ENCODE results near the gene GRID1. TPM values are rescaled to one million over a fixed set of nuclear protein-coding genes. Genes with fewer than 3 reads are reported as not detected.

The GRID1 gene
- total and polyA plus RNA-seq, 10 donors = 0.06 to 0.42 (median 0.15) TPM; not detected in 4

- Histone ChIP-seq H3K27ac (no peak overlapping the region), H3K36me3 (no peaks in the 10 kb centered on the region), H3K4me1 (no peaks in the 10 kb centered on the region), H3K4me3 (no peak overlapping the region), H3K27me3 (replicated peaks in 1 of 7) (no peaks in the 10 kb centered on the region), H3K9me3 (peaks cover 0 to 18% (median 8%) of the 10 kb centered on the region in 8 donors)
- DNase-seq = no peak
- intact Hi-C loops (cut with DNase I; ENCODE audit: low total_unique reads) = no loop called here
- TF ChIP-seq POLR2AphosphoS5 (IDR thresholded peaks at IDR 0.05) (no peak), POLR2A (IDR thresholded peaks at IDR 0.05) (no peak)
- TF ChIP-seq, protein P1, sequence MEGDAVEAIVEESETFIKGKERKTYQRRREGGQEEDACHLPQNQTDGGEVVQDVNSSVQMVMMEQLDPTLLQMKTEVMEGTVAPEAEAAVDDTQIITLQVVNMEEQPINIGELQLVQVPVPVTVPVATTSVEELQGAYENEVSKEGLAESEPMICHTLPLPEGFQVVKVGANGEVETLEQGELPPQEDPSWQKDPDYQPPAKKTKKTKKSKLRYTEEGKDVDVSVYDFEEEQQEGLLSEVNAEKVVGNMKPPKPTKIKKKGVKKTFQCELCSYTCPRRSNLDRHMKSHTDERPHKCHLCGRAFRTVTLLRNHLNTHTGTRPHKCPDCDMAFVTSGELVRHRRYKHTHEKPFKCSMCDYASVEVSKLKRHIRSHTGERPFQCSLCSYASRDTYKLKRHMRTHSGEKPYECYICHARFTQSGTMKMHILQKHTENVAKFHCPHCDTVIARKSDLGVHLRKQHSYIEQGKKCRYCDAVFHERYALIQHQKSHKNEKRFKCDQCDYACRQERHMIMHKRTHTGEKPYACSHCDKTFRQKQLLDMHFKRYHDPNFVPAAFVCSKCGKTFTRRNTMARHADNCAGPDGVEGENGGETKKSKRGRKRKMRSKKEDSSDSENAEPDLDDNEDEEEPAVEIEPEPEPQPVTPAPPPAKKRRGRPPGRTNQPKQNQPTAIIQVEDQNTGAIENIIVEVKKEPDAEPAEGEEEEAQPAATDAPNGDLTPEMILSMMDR (IDR thresholded peaks at IDR 0.05 in 8 of 11, conservative IDR thresholded peaks at IDR 0.05 in 3 of 11) = no peak
- WGBS, 5 donors = 42 to 53% (median 44%) methylated on average over 5 of the region's 5 CpGs
These were observed 698.9 kb downstream of the GRID1 start for GRCh38 chr10:85667638-85668233.

GRCh38 chr10:85666987-85667386, 699.6 kb downstream of the GRID1 start:
- intact Hi-C loops (cut with DNase I; ENCODE audit: low total_unique reads) = no loop called here
- no peaks in the 10 kb centered on the region for H3K4me1 ChIP-seq
- peaks cover 0 to 10% (median under 1%) of the 10 kb centered on the region in 8 donors for H3K9me3 ChIP-seq
- TF ChIP-seq POLR2AphosphoS5 (IDR thresholded peaks at IDR 0.05) (no peak), POLR2A (IDR thresholded peaks at IDR 0.05) (no peak)
- H3K36me3 ChIP-seq = no peaks in the 10 kb centered on the region
- H3K27ac ChIP-seq = no peak overlapping the region
- DNase-seq = no peak
- no peak overlapping the region for H3K4me3 ChIP-seq
- 77 to 88% (median 84%) methylated on average over 6 of the region's 6 CpGs for WGBS, 5 donors
- H3K27me3 ChIP-seq (replicated peaks in 1 of 7) = no peaks in the 10 kb centered on the region

DNA sequence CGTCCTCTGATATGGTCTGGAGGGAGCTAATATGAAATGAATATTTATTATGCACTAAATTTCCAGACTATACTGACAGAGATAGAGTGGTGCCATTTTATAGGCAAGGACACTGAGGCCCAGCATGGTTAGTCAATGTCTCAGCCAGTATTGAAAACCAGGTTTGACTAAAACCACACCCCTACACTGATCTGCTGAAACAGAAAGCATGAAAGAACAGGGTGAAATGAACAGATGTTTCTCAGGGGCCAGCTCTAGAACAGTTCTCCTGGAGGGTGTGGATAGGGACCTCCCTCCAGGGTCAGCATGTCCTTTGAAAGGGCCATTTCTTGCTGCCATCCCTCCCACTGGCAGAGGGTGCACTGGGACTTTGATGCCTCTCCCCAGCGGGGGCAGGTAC, 700.5 kb downstream of the GRID1 start:
- no peak for DNase-seq
- 63 to 92% (median 74%) methylated on average over 2 of the region's 2 CpGs for WGBS, 5 donors
- no peak overlapping the region for H3K4me3 ChIP-seq
- H3K27me3 ChIP-seq (replicated peaks in 1 of 7) = no peaks in the 10 kb centered on the region
- no peaks in the 10 kb centered on the region for H3K36me3 ChIP-seq
- H3K9me3 ChIP-seq = peaks cover 0 to 5% (median 0%) of the 10 kb centered on the region in 8 donors
- TF ChIP-seq, protein P1 (IDR thresholded peaks at IDR 0.05 in 8 of 11, conservative IDR thresholded peaks at IDR 0.05 in 3 of 11) = no peak
- TF ChIP-seq POLR2A (IDR thresholded peaks at IDR 0.05) (no peak), POLR2AphosphoS5 (IDR thresholded peaks at IDR 0.05) (no peak)
- intact Hi-C loops (cut with DNase I; ENCODE audit: low total_unique reads) = no loop called here
- no peak overlapping the region for H3K27ac ChIP-seq
- H3K4me1 ChIP-seq = no peaks in the 10 kb centered on the region

DNA sequence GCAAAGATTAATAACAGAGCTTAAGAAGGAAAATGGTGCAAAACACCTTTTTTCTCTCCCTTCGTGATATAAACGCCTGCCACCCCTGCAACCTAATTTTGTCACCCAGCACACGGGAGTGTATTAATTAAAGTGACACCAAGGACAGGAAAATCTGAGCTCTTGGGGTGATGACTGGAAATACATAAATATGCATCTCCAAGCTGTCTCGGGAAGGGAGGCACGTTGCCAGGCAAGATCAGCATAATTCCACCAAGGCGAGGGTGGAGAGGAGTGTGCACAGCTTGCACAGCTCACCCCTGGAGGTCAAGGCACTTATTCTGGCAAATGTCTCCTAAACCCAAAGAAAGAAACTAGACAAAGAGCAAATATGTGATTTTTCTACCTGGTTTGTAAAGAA, 700.9 kb downstream of the GRID1 start:
- DNase-seq = no peak
- H3K9me3 ChIP-seq = peaks cover 0 to 3% (median 0%) of the 10 kb centered on the region in 8 donors
- WGBS, 5 donors = 58 to 68% (median 63%) methylated on average over 6 of the region's 6 CpGs
- H3K4me1 ChIP-seq = no peaks in the 10 kb centered on the region
- intact Hi-C loops (cut with DNase I; ENCODE audit: low total_unique reads) = no loop called here
- TF ChIP-seq, protein P1 (IDR thresholded peaks at IDR 0.05 in 8 of 11, conservative IDR thresholded peaks at IDR 0.05 in 3 of 11) = no peak
- no peak for TF ChIP-seq POLR2A (IDR thresholded peaks at IDR 0.05)
- TF ChIP-seq POLR2AphosphoS5 (IDR thresholded peaks at IDR 0.05) = peak in 1 of 3 donors; percentile 24
- no peaks in the 10 kb centered on the region for H3K27me3 ChIP-seq (replicated peaks in 1 of 7)
- no peak overlapping the region for H3K27ac ChIP-seq
- H3K36me3 ChIP-seq = no peaks in the 10 kb centered on the region
- H3K4me3 ChIP-seq = no peak overlapping the region
